H9 (cell line): ENCODE data around the gene BRK1. TPM values are rescaled to one million over a fixed set of nuclear protein-coding genes. Genes with fewer than 3 reads are reported as not detected.

ENCODE experiments used
- DNase-seq: peaks from one replicate; pipeline ENCODE4 v3.0.0-alpha.2; 2017
- H2AFZ ChIP-seq: one replicate; pipeline ENCODE4 v1.6.1; 2013; ENCODE audit warnings: mild to moderate bottlenecking, low read length, control low read depth, moderate library complexity
- H2AK5ac ChIP-seq: 2 replicates; pipeline ENCODE4 v1.6.1; 2013; ENCODE audit warnings: low read length, control low read depth, mixed read lengths; ENCODE audit not compliant: insufficient read length
- H2BK120ac ChIP-seq: one replicate; pipeline ENCODE4 v1.6.1; 2013; ENCODE audit warnings: low read depth, mild to moderate bottlenecking, low read length, control low read depth, inconsistent platforms; ENCODE audit not compliant: poor library complexity, severe bottlenecking
- H2BK12ac ChIP-seq: 2 replicates; pipeline ENCODE4 v1.6.1; 2013; ENCODE audit warnings: low read length, control low read depth, mixed read lengths, low read depth; ENCODE audit not compliant: insufficient read length
- H2BK15ac ChIP-seq: 2 replicates; pipeline ENCODE4 v1.6.1; 2013; ENCODE audit warnings: low read depth, low read length, control low read depth
- H2BK20ac ChIP-seq: one replicate; pipeline ENCODE4 v1.6.1; 2013; ENCODE audit warnings: low read depth, mild to moderate bottlenecking, low read length, control low read depth, inconsistent platforms; ENCODE audit not compliant: poor library complexity, severe bottlenecking
- H2BK5ac ChIP-seq: 2 replicates; pipeline ENCODE4 v1.6.1; 2013; ENCODE audit warnings: low read length, control low read depth, mixed read lengths; ENCODE audit not compliant: insufficient read length
- H3K14ac ChIP-seq: 2 replicates; pipeline ENCODE4 v1.6.1; 2013; ENCODE audit warnings: low read length, control low read depth; ENCODE audit not compliant: insufficient read depth
- H3K18ac ChIP-seq: 2 replicates; pipeline ENCODE4 v1.6.1; 2013; ENCODE audit warnings: low read depth, mild to moderate bottlenecking, mixed read lengths, low read length, control low read depth; ENCODE audit not compliant: insufficient read length
- H3K23ac ChIP-seq: 2 replicates; pipeline ENCODE4 v1.6.1; 2013; ENCODE audit warnings: low read length, control low read depth, mixed read lengths, low read depth; ENCODE audit not compliant: insufficient read length
- H3K23me2 ChIP-seq: 2 replicates; pipeline ENCODE4 v1.6.1; 2013; ENCODE audit warnings: low read depth, mild to moderate bottlenecking, mixed read lengths, low read length, control low read depth; ENCODE audit not compliant: insufficient read length, poor library complexity, severe bottlenecking
- H3K27ac ChIP-seq: 2 replicates; pipeline ENCODE4 v1.5.1; 2013; ENCODE audit warnings: low read length, control low read depth, mixed read lengths, low read depth; ENCODE audit not compliant: insufficient read length
- H3K27me3 ChIP-seq: 2 replicates; pipeline ENCODE4 v1.6.1; 2013; ENCODE audit warnings: low read length, control low read depth, inconsistent platforms; ENCODE audit not compliant: insufficient read depth
- H3K4ac ChIP-seq: 2 replicates; pipeline ENCODE4 v1.6.1; 2013; ENCODE audit warnings: low read depth, mild to moderate bottlenecking, control low read depth, inconsistent platforms, low read length, moderate library complexity
- H3K4me1 ChIP-seq: 2 replicates; pipeline ENCODE4 v1.6.1; 2013; ENCODE audit warnings: low read length, control low read depth, inconsistent platforms; ENCODE audit not compliant: insufficient read depth
- H3K4me2 ChIP-seq: 2 replicates; pipeline ENCODE4 v1.6.1; 2013; ENCODE audit warnings: low read length, control low read depth, mixed read lengths; ENCODE audit not compliant: insufficient read length, insufficient read depth
- H3K56ac ChIP-seq: 2 replicates; pipeline ENCODE4 v1.6.1; 2013; ENCODE audit warnings: low read depth, mild to moderate bottlenecking, mixed read lengths, low read length, control low read depth; ENCODE audit not compliant: insufficient read length
- H3K79me1 ChIP-seq: 2 replicates; pipeline ENCODE4 v1.6.1; 2013; ENCODE audit warnings: low read depth, mild to moderate bottlenecking, moderate library complexity, low read length, control low read depth, inconsistent platforms; ENCODE audit not compliant: insufficient read depth, poor library complexity, severe bottlenecking
- H3K79me2 ChIP-seq: 2 replicates; pipeline ENCODE4 v1.6.1; 2013; ENCODE audit warnings: low read length, control low read depth, inconsistent platforms; ENCODE audit not compliant: insufficient read depth
- H3K9ac ChIP-seq: 2 replicates; pipeline ENCODE4 v1.6.1; 2013; ENCODE audit warnings: low read length, control low read depth, mixed read lengths; ENCODE audit not compliant: insufficient read length; ENCODE audit errors: extremely low read depth
- H3K9me3 ChIP-seq: one replicate; pipeline ENCODE4 v1.6.1; 2013; ENCODE audit warnings: low read depth, low read length, inconsistent platforms; ENCODE audit not compliant: control insufficient read depth
- H3T11ph ChIP-seq: one replicate; pipeline ENCODE4 v1.6.1; 2013; ENCODE audit warnings: mild to moderate bottlenecking, low read length, control low read depth, inconsistent platforms
- H4K20me1 ChIP-seq: one replicate; pipeline ENCODE4 v1.6.1; 2013; ENCODE audit not compliant: control insufficient read depth, insufficient read length, insufficient read depth
- H4K5ac ChIP-seq: 2 replicates; pipeline ENCODE4 v1.6.1; 2013; ENCODE audit warnings: low read depth, mild to moderate bottlenecking, mixed read lengths, low read length, control low read depth; ENCODE audit not compliant: insufficient read length
- H4K8ac ChIP-seq: replicated peaks from 2 replicates; pipeline ENCODE4 v1.6.1; 2013; ENCODE audit warnings: low read length, control low read depth, mixed read lengths, low read depth; ENCODE audit not compliant: insufficient read length
- H4K91ac ChIP-seq: 2 replicates; pipeline ENCODE4 v1.6.1; 2013; ENCODE audit warnings: low read depth, mild to moderate bottlenecking, moderate library complexity, mixed read lengths, low read length, control low read depth; ENCODE audit not compliant: insufficient read length
- H3K27ac Mint-ChIP-seq, 3 experiments: 2 replicates in 2 of 3; 3 replicates in 1 of 3; pipeline ENCODE4 v1.8.0; 2020 to 2021; ENCODE audit warnings: mixed read lengths in 3 of 3, mild to moderate bottlenecking in 1 of 3, moderate library complexity in 1 of 3
- H3K27me3 Mint-ChIP-seq: 2 replicates; pipeline ENCODE4 v1.8.0; 2021; ENCODE audit warnings: low read depth, mild to moderate bottlenecking, moderate library complexity, mixed read lengths
- H3K36me3 Mint-ChIP-seq, 3 experiments: 2 replicates in 2 of 3; 3 replicates in 1 of 3; pipeline ENCODE4 v1.8.0; 2020 to 2021; ENCODE audit warnings: low read depth in 3 of 3, mixed read lengths in 3 of 3; ENCODE audit not compliant: insufficient read depth in 1 of 3
- H3K4me1 Mint-ChIP-seq, 2 experiments: 2 replicates each; pipeline ENCODE4 v1.8.0; 2020; ENCODE audit warnings: mixed read lengths in 2 of 2
- H3K4me3 Mint-ChIP-seq, 2 experiments: 2 replicates in 1 of 2; 3 replicates in 1 of 2; pipeline ENCODE4 v1.8.0; 2020 to 2021; ENCODE audit warnings: mild to moderate bottlenecking in 2 of 2, mixed read lengths in 2 of 2, moderate library complexity in 1 of 2
- H3K9me3 Mint-ChIP-seq, 2 experiments: 2 replicates in 1 of 2; 3 replicates in 1 of 2; pipeline ENCODE4 v1.8.0; 2020; ENCODE audit warnings: mild to moderate bottlenecking in 2 of 2, mixed read lengths in 2 of 2, moderate library complexity in 1 of 2
- WGBS: extraction: QIAGEN DNeasy Blood & Tissue Kit; methylation state at CpG from one replicate; pipeline ENCODE4 v1.1.7; 2013; ENCODE audit warnings: missing lambda C conversion rate, low lambda C conversion rate, mixed read lengths; ENCODE audit not compliant: insufficient read length; ENCODE audit errors: extremely low coverage; 5-methylcytosine and 5-hydroxymethylcytosine counted together
- total RNA-seq: library from RNA; stranded (reverse); gene quantifications from 2 replicates; pipeline ENCODE4 v1.2.1, GENCODE V29; 2021
- TF ChIP-seq, protein P1 (sequence below): fragments of 200-600 bp; sonication (generic); conservative IDR thresholded peaks from 3 replicates; pipeline ENCODE4 v1.8.0; 2021; ENCODE audit warnings: antibody characterized with exemption, mild to moderate bottlenecking

BRK1 gene
- total RNA-seq, 1 experiment from 2014 or later: 121 TPM

DNA sequence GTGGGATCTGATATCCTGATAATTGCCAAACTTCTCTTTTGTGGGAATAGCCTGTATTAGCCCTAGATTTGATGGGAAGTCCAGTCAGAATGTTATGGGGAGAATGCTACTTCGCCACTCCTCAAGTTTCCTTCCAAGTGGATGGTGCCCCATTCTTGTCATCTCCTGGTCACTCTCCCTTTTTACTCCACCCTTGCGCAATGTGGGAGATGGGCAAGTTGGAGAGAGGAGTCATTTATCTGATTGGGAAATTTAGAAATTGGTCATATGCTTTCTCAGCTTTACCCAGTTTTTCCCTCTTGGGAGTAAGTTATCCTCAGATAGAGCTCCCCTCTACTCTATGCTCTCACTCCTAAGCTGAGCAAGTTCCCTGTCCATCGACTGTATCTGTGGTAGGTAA, 21.8 kb upstream of the BRK1 start:
- Histone ChIP-seq H4K8ac (no peak overlapping the region), H3K27ac (no peak overlapping the region), H3K4me2 (no peak overlapping the region), H3K9ac (no peak overlapping the region), H3K79me1 (no peaks in the 10 kb centered on the region), H4K5ac (no peak overlapping the region), H2BK12ac (no peak overlapping the region), H3K9me3 (no peaks in the 10 kb centered on the region), H2BK20ac (no peak overlapping the region), H2AFZ (no peak overlapping the region), H2BK120ac (no peak overlapping the region), H4K20me1 (no peaks in the 10 kb centered on the region), H3K18ac (no peak overlapping the region), H4K91ac (no peak overlapping the region), H2BK15ac (no peak overlapping the region), H3K56ac (no peak overlapping the region), H3K4ac (no peak overlapping the region), H2AK5ac (no peak overlapping the region), H3K79me2 (no peaks in the 10 kb centered on the region), H3K23ac (no peak overlapping the region), H2BK5ac (no peak overlapping the region), H3K27me3 (no peaks in the 10 kb centered on the region), H3K4me1 (no peaks in the 10 kb centered on the region), H3K23me2 (no peaks in the 10 kb centered on the region), H3T11ph (no peak overlapping the region), H3K14ac (no peak overlapping the region)
- no peak overlapping the region for H3K27ac Mint-ChIP-seq
- no peaks in the 10 kb centered on the region for H3K4me1 Mint-ChIP-seq
- DNase-seq: no peak
- TF ChIP-seq, protein P1, sequence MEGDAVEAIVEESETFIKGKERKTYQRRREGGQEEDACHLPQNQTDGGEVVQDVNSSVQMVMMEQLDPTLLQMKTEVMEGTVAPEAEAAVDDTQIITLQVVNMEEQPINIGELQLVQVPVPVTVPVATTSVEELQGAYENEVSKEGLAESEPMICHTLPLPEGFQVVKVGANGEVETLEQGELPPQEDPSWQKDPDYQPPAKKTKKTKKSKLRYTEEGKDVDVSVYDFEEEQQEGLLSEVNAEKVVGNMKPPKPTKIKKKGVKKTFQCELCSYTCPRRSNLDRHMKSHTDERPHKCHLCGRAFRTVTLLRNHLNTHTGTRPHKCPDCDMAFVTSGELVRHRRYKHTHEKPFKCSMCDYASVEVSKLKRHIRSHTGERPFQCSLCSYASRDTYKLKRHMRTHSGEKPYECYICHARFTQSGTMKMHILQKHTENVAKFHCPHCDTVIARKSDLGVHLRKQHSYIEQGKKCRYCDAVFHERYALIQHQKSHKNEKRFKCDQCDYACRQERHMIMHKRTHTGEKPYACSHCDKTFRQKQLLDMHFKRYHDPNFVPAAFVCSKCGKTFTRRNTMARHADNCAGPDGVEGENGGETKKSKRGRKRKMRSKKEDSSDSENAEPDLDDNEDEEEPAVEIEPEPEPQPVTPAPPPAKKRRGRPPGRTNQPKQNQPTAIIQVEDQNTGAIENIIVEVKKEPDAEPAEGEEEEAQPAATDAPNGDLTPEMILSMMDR: no peak
- no peak overlapping the region for H3K4me3 Mint-ChIP-seq
- H3K27me3 Mint-ChIP-seq: no peaks in the 10 kb centered on the region
- H3K36me3 Mint-ChIP-seq: peaks cover 23 to 78% (median 65%) of the 10 kb centered on the region in 3 experiments; a peak in 6 of 7 replicates
- WGBS: no CpG with 5 or more reads among the region's 3 CpGs
- H3K9me3 Mint-ChIP-seq: no peaks in the 10 kb centered on the region
